GM18505 (cell line): Measurements from ENCODE around the gene EDC4.

ENCODE experiments used
- ATAC-seq: cut with Tn5 transposase; IDR thresholded peaks from one replicate; pipeline ENCODE4 v1.9.1; 2021; ENCODE audit not compliant: unreplicated experiment
- POLR2A ChIP-seq: IDR thresholded peaks from 4 replicates; pipeline ENCODE4 v1.6.1; 2011; ENCODE audit warnings: borderline replicate concordance; ENCODE audit not compliant: insufficient read depth, insufficient read length; ENCODE audit errors: extremely low read depth

The EDC4 gene

DNA sequence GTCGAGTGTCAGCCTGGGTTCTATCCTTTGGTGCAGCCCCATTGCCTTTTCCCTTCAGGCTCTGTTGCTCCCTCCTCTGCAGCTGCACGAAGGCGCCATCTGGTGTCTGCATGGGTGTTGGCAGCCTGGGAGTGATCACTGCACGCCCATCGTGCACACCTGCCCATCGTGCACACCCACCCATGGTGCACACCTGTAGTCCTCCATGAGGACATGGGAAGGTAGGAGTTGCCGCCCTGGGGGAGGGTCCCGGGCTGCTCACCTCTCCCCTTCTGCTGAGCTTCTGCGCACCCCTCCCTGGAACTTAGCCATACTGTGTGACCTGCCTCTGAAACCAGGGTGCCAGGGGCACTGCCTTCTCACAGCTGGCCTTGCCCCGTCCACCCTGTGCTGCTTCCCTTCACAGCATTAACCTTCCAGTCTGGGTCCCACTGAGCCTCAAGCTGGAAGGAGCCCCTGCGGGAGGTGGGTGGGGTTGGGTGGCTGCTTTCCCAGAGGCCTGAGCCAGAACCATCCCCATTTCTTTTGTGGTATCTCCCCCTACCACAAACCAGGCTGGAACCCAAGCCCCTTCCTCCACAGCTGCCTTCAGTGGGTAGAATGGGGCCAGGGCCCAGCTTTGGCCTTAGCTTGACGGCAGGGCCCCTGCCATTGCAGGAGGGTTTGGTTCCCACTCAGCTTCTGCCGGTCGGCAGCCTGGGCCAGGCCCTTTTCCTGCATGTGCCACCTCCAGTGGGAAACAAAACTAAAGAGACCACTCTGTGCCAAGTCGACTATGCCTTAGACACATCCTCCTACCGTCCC lies 55.9 kb downstream of the EDC4 start:
- no peak for TF ChIP-seq POLR2A
- no peak for ATAC-seq

DNA sequence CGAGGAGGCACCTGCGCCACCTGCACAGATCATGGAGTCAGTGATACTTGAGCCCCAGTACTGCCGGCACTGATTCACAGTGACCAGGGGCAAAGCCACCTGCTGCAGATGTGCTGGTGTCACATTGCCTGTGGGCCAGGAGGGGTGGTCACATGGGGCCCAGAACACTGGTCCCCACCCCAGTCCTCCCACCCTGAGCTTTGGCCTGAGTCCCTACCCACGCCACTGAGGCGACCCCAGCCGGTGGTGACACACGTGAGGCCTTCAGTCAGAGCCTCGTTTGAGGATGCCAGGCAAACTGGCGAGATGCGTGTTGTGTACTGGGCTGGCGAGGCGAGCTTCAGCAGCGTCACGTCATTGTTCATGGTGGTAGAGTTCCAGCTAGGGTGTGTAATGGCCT lies 57.3 kb downstream of the EDC4 start:
- no peak for ATAC-seq
- peak; percentile 19 for TF ChIP-seq POLR2A

DNA sequence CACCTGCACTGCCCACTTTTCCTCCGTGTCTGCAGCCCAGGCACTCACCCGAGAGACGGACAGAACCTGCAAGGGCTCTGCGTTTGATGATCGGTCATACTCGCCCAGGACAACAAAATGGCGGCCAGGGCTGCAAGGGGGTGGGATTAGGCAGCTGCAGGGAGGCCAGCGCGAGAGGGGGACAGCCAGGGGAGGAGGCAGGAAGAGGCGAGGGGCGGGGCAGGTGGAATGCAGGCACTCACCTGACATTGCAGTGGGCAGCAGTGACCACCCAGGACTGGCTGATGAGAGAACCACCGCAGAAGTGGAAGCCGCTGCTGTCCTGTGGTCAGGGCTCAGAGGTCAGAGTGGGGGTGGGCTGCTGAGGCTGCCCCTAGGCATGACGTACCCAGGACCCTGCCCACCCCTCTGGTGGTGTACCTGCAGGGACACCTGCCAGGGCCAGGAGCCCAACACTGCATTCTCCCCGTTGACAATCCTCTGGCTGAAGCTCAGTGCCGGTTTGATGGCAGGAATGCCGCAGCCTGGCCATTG lies 57.9 kb downstream of the EDC4 start:
- no peak for TF ChIP-seq POLR2A
- ATAC-seq = no peak
